HG03354 (cell line): Measurements from ENCODE around the gene LINGO3.
"Not testable (repeated sequence)": the region's sequence is repeated elsewhere in the genome, so short reads cannot be mapped to it uniquely, and the experiment has no call there.

Source experiments
- ATAC-seq: cut with Tn5 transposase; IDR thresholded peaks from one replicate; pipeline ENCODE4 v1.9.1; 2021; ENCODE audit warnings: mild to moderate bottlenecking; ENCODE audit not compliant: unreplicated experiment, poor library complexity, severe bottlenecking

LINGO3 gene, protein sequence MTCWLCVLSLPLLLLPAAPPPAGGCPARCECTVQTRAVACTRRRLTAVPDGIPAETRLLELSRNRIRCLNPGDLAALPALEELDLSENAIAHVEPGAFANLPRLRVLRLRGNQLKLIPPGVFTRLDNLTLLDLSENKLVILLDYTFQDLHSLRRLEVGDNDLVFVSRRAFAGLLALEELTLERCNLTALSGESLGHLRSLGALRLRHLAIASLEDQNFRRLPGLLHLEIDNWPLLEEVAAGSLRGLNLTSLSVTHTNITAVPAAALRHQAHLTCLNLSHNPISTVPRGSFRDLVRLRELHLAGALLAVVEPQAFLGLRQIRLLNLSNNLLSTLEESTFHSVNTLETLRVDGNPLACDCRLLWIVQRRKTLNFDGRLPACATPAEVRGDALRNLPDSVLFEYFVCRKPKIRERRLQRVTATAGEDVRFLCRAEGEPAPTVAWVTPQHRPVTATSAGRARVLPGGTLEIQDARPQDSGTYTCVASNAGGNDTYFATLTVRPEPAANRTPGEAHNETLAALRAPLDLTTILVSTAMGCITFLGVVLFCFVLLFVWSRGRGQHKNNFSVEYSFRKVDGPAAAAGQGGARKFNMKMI

DNA sequence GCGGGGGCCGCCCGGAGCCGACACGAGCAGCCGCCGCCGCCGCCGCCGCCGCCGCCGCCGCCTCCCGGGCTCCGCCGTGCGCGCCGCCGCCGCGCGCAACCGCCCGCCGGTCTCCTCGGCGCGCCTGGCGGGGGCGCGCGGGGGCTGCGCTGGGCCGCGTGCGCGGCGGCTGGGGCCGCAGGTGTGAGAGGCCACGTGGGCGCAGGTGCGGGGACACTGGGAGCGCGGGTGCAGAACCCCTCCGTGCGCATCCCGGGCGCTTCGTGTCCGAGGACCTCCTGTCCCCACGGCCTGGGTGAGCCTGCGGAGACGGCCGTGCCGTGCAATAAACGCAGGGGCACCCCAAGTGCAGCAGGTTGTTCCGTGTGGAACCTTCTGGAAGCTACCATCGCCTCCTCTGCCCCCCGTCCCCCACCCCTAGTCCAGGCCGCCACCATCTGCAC lies at the start of gene LINGO3:
Gene LINGO3 (minus strand): TSS at position 41 of the 443 bp plus-strand sequence. CDS start 16,378 bp downstream, outside the sequence.
- no peak for ATAC-seq

DNA sequence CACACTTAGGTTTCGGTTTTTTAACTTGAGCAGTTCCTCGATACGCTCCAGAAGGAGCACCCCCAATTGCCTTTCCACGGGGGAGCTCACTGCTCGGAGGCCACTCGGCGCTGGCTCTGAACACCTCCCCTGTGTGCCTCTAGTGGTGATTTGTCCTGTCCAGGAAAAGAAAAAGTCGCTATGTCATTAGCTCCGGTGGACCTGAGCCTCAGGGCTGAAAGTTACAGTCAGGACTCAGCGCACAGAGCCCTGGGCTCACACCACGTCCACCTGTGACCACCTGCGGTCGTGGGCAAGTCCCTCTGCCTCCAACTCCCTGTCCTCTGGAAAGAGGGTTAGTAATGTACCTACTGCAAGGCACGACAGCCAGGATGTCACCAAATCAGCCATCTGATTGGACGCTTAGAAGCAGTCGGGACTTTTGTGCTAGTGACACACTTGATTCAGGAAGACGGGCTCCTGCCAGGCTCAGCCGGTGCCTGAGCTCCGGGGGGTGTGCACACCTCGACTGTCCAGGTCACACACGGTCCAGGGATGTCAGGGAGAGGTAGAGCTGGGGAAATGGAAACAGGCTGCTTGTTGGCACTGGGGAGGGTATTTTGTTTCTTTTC lies 48.2 kb upstream of the LINGO3 start:
- no peak for ATAC-seq

DNA sequence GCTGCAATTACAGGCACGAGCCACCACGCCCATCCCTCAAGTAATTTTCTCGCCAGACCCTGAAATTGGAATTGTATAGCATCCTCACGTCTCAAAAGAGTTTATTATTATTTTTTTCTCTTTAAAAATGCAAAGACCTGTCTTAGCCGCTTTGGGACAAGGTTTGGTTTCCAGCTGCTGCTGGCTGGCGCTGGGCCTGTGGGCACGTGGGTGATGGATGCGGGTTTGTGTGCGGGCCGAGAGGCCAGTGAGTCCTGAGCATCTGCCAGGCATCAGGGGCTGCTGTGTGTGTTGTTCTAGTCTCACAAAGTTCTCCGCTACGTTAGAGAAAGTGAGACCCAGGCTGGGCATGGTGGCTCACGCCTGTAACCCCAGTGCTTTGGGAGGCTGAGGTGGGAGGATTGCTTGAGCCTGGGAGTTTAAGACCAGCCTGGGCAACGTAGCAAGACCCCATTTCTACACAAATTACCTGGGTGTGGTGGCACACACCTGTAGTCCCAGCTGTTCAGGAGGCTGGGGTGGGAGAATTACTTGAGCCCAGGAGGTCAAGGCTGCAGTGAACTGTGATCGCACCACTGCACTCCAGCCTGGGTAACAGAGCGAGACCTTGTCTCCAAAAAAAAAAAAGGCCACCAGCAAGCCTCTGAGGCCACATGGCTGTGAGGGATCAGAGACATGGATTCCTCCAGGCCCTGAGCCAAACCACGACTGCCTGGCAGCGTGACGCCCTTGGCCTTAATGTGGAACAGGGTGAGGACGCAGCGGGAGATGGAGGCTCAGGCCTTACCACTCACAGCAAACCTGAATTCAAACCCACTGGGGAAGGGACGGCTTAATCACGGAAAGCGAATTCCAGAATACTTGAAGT lies 47.4 kb upstream of the LINGO3 start:
- no peak for ATAC-seq

DNA sequence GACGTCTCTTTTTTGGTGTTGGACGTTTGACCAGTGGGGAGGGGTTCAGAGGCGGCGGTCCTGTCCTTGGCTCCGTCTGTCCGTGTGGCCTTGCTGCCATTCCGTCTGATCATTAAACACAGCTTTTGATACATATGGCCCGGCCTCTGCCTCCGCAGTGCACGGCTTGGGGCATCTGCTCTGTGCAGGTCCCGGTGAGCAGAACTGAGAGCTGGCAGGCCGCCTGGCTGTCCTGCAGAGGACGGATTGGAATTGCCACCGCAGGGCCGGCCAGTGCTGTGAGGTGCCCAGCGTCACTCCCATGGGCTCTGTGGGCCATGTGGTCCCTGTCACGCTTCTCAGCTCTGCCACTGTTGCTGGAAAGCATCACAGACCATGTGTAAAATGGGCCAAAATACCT lies 46.7 kb upstream of the LINGO3 start:
- no peak for ATAC-seq

DNA sequence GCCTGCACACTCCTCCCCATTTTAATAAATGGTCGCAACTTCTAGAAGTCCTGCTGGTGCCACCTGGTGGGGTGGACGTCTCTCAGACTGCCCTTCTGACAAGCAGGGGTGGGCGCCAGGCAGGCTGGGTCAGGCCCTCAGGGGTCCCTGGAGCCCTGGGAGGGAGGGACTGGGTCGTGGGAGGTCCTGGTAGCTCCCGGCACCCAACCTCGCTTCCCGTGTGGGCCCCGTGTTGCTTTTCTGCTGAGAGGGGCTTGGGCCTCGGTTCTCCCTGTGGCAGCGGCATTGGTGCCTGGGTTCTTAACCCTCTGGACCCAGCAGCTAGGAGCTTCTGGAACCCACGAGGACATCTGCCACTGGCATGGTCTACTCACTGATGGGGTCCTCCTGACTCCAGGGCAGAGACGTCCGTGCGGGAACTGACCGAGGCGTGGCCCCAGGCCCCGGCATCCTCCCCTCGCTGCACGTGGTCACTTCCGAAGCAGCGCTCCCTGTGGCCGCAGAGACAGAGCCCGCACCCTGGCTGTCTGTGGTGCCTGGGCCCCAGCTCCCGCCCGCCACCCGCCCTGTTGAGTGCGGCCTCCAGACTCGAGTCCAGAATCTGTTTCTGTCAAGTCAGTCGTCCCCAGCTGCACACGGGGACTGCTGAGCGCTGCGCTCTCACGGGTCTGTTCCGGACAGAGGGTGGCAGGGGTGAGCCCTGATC lies 46.1 kb upstream of the LINGO3 start:
- no peak for ATAC-seq

DNA sequence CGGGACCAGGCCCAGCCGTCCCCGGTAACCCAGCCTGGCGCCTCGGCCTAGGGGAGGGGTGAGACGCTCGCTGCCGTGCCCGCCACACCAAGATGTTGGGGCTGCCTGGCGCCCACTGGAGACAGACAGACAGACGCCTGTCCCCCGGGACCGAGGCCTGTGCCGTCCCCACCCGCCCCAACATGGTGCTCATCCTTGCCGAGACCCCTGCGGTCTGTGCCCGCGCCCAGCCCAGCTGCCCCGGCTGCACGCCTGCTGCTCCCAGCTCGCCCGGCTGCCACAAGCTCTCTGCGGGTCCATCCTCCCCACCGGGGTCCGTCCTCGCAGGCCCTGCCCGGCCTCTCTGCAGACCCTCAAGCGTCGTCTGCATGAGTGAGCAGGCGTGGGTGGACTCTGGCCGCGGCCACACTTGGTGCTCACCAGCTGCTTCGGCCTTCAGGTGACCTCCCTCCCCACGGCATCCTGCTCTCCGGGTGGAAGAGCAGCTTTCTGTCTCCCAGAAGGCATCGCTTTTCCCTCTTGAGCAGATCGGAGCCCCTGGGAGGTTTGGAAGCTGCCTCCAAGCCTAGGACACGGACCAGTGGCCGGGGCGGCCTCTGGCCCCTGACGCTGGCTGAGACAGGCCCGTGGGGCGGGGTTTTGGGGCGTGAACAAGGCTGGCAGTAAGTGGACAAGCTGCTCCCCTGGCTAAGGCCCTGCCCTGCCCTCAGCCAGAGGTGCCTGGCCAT lies 45.4 kb upstream of the LINGO3 start:
- ATAC-seq: no peak

DNA sequence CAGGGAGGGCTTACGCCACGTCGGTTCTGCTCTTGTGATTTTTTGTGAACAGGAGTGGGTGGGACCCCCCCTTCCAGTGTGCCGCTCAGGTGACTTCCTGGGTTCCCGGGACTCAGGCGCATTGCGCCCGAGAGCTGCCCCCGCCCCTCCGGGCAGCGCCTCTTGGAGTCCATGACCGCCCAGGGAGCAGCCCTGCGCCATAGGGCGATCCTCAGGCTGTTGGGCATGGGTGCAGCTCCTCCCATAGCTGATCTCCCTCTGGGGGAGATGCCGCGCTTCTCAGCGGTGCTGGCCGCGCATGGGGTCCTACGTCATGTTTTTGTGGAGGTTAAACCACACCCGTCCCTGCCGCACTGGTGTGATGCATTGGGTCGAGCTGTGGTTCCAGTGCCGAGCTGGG lies 44.2 kb upstream of the LINGO3 start:
- no peak for ATAC-seq

DNA sequence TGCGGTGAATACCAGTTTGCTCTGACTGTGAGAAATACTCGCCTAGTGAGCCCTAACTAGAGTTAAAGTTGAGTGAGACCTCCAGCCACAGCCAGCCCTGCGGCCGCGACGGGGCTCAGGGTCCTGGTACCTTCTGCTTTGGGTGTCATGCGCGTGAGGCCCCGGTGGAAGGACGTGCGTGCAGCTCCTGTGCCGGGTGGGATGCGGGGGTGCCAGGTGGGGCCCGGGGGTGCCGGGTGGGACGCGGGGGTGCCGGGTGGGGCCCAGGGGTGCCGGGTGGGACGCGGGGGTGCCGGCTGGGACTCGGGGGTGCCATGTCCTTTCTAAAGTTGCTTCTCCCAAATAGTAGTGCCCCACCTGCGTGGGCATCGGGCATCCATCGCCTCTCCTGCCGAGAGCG lies 43.6 kb upstream of the LINGO3 start:
- no peak for ATAC-seq

DNA sequence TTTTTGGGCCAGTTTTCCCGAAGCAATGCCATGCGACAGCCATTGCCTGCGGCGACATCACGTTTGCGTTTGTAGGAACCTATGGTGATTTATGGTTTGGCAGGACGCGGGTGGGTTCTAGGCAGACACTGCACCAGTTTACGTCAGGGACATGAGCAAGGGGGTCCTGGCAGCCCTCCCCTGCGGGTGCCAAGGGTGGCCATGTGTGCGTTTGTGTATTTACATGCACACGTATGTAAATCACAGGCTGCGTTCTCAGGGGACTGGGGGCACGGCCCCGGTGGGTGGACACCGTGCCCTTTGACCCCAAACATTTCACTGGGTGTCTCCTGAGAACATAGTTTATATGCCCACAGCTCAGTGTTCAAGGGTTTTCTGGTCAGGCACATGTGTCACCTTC lies 42.7 kb upstream of the LINGO3 start:
- no peak for ATAC-seq

DNA sequence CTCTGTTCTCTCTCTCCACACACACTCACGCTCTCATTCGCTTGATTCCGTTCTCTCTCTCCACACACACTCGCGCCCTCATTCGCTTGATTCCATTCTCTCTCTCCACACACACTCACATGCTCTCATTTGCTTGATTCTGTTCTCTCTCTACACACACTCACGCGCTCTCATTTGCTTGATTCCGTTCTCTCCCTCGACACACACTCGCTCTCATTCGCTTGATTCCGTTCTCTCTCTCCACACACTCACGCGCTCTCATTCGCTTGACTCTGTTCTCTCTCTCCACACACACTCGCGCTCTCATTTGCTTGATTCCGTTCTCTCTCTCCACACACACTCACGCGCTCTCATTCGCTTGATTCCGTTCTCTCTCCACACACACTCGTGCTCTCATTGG lies 41.9 kb upstream of the LINGO3 start:
- not testable (repeated sequence) for ATAC-seq

DNA sequence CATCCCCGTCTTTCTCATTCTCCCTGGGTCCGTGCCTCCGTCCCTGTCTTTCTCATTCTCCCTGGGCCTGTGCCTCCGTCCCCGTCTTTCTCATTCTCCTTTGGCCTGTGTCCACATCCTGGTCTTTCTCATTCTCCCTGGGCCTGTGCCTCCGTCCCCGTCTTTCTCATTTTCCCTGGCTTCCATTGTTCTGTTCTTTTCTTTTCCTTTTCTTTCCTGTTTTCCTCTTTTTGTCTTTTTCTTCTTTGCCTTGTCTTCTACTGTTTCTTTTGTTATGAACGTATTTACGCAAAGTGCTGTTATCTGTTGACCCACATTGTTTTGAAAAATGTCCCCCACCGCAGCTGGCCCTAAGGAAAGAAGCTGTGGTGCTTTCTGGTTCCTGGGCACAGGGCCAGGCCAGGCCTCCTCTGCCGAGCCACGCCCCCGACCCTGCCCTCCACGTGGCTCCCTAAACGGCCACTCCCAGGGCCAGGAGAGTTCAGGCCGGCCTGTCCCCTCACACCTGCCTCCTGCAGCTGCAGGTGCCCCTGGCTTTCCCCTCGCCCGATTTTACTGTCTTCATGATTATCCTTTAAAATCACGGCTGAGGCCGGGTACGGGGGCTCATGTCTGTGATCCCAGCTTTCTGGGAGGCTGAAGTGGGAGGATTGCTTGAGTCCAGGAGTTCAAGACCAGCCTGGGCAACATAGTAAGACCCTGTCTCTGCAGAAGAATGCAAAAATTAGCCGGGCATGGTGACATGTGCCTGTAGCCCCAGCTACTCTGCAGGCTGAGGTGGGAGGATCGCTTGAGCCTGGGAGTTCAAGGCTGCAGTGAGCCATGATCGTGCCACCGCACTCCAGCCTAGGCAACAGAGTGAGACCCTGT lies 38.1 kb upstream of the LINGO3 start:
- no peak for ATAC-seq

DNA sequence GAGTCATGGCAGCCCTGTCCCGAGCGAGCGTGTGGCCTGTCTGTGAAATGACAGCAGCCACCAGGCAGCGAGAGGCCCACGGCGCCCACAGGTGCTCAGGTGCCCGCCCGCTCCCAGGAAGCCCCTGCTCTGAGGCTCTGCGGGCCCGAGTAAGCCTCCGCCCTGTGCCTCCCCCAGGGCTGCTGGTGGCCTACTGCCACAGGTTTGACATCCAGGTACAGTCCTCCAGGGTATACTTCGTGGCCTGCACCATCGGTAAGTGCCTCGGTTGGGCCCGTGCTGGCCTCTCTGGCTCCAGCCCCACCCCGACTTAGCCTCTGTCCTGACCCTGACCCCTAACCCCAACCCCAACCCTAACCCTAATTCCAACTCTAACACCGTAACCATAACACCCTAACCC lies 37.1 kb upstream of the LINGO3 start:
- ATAC-seq: no peak

DNA sequence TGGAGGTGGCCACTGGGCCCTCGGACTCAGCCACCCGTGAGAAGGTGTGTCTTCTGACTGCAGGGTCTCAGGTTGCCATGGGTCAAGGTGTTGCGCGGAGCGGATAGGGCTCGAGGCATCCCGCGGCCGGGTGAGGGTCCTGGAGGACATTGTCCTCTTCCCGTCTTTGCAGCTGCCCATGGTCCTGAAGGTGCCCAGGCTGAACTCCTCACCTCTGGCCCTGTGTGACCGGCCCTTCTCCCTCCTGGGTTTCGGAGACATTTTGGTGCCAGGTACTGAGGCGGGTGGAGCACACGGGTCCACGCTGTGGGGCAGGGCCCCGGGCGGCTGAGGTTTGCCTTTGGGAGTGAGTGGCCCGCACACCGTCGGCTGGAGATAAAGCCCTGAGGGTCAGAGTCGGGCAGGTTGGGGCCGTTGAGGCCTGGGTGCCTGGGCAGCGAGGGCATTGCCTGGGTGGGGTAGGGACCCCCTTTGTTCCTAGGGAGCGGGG lies 36.5 kb upstream of the LINGO3 start:
- no peak for ATAC-seq

DNA sequence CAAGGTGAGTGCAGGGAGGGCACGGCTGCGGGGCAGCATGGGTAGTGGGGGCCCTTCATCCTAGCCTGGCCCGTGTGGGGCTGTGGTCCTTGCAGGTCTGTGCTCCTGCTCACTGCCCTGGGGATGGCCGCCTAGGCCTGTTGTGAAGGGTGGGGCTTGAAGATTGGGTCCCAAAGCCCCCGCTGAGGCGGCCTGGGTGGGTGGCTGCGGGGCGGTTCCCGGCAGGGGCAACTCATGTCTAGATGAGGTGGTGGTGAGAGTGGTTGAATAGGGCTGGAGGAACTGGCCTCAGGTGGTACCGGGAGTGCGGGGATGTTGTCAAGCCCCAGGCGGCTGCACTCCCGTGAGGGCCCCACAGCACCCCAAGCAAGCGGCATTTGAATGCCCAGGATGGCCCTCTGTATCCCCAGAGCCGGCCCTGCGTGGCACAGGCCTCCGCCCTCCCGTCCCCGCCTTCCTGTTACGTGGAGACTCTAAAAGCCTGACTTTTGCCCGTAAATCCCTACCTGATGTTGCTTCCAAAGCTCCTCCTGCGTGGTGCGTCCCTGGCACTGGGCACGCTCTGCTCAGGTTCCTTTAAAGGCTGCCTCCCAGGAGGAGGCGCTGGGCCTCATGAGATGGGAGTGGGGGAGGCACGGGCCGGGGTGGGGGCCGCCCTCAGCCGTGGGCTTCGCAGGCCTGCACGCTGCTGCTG lies 35.5 kb upstream of the LINGO3 start:
- no peak for ATAC-seq

DNA sequence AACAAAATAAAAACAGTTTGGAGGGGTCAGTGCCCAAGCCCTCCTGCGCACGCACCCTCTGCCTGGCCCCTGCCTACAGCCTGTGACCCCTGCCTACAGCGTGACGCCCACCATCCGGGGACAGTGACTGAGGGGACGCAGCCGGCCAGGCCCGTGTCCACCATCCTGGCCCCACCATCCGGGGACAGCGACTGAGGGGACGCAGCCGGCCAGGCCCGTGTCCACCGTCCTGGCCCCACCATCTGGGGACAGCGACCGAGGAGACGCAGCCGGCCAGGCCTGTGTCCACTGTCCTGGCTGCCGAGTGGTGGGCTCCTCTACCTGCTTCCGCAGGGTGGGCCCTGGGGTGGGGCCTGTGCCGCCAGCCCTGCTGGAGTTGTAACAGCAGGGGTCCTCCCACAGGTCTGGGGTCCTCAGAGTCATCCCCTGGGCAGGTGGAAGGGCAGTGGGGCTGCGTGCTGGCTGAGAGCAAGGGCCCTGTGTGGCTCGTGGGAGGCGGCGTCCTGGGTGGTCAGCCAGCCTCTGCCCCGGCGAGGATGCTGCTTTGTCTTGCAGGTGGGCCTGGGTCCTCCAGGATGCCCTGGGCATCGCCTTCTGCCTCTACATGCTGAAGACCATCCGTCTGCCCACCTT lies 34.8 kb upstream of the LINGO3 start:
- no peak for ATAC-seq

DNA sequence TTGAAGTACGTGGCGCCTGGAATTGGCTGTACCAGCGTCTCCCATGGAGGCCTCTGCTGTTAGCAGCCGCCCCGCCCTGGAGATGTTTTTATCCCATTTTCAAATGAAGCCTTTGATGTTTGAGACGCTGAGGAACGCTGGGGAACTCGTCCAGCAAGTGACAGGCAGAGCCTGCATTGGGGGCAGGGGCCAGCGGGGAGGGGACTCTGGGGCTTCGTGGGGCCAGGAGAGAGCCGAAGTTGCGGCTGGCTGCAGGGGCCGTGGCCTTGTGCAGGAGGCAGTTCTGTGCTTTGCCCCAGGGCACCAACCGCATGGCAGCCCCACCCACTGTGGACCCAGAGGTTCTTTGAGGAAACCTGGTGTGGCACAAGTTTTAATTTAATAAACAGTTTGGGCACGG lies 34.0 kb upstream of the LINGO3 start:
- no peak for ATAC-seq

DNA sequence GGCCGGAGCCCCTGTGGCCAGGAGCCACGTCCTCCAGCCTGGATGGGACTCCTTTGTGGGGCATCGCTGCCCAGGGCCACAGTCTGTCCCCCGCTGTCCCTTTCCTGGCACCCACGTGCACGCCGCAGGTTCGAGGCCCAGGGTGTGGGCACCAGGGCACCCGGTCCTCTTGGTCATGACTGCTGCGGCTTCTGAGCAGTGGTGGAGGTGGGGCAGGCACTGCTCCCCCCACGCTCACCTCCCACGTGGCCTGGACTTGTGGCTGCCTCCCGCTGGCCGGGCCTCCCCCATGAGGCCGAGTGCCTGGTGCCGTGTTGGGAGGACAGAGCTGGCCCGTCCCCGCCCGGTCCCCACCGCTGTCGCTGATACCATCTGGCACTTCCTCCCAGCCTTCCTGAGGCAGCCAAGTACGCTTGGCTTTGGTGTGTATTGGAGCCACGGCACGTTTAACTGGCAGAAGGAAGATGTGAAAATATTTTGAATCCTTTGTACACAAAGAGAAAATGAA lies 33.3 kb upstream of the LINGO3 start:
- ATAC-seq: no peak
